Measurements from ENCODE around the gene KIF1C. TPM values are rescaled to one million over a fixed set of nuclear protein-coding genes. Genes with fewer than 3 reads are reported as not detected.

Gene KIF1C
- total and polyA plus RNA-seq, 9 of the 15 experiments (the other 6 are each of a cell fraction or from before 2014, with no cell fraction given): 0.38 to 68.4 (median 25.1) TPM

DNA sequence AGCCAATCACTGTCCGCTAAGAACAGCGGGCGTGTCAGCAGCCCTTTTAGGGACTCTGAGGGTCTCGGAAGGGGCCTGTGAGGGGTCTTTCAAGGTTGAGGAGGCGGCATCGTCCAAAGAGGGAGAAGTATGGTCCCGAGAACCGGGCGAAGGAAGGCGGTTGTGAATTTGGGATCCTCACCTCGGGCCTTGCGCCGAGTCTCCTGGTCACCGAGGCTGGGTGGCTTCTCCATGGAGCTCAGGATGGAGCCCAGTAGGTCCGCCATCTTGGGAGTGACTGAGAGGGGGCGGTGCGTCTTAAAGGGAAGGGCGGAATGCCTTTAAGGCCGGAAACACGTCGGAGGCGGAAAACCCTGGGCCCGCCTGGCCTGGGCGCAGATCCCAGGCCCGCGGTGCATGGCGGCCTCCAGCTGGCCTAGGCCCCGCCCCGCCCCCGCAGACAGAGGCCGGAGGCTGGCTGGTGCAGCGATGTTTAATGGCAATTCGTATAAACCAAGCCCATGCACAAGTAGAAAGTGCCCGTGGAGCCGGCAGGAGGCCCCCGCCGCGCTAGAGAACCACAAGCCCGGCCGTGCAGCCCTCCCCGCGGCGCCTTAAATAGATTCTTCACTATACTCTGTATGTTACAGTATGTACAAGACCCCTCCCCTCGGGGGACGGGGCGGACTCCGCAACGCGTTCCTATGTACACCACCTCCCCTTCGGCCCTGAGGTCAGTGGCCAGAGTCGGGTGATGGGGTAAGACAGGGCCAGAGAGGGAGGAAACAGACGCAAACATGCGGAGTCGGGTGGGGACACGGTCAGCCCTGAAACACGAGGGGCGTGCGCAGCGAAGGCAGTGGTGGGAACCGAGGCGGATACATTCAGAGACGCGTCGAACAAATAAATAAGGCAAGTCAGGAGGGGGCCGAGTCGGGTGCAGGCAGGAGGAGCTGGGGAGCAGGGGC, 29.9 kb upstream of the KIF1C start, which contains the start of gene SPAG7 (continued):
- no peak; the same call in 1 of the 2 replicates for TF ChIP-seq ZNF740 (CRISPR knock-in tag; IDR thresholded peaks at IDR 0.05)
- no peak for TF ChIP-seq ZNF740 (tag; IDR thresholded peaks at IDR 0.05)
- no peak for TF ChIP-seq ZNF449 (CRISPR knock-in tag; IDR thresholded peaks at IDR 0.05)
- no peak for TF ChIP-seq HDAC1 (IDR thresholded peaks at IDR 0.05)
- no peak for TF ChIP-seq SMARCB1 (IDR thresholded peaks at IDR 0.05; ENCODE audit: insufficient read length, low read depth)
- TF ChIP-seq ASH1L (IDR thresholded peaks at IDR 0.05; ENCODE audit: borderline replicate concordance, low read depth, partially characterized antibody): peak; percentile 21
- no peak for TF ChIP-seq ZNF232 (CRISPR knock-in tag; IDR thresholded peaks at IDR 0.05)
- 0 out of 2 replicates have a peak, but pooled peaks have one; percentile 54 for TF ChIP-seq OTX1 (CRISPR knock-in tag; IDR thresholded peaks at IDR 0.05)
- TF ChIP-seq CREB1 (IDR thresholded peaks at IDR 0.05): no peak
- peak; percentile 13; the same call in 1 of the 2 replicates for TF ChIP-seq CREB1 (CRISPR knock-in tag; IDR thresholded peaks at IDR 0.05)
- no peak for TF ChIP-seq ZNF561 (CRISPR knock-in tag; conservative IDR thresholded peaks at IDR 0.05)
- TF ChIP-seq THRA (IDR thresholded peaks at IDR 0.05): no peak
- TF ChIP-seq PKNOX1 (IDR thresholded peaks at IDR 0.05): no peak
- TF ChIP-seq TFAP4 (CRISPR knock-in tag; IDR thresholded peaks at IDR 0.05; ENCODE audit: borderline replicate concordance): peak; percentile 99
- TF ChIP-seq NFE2 (IDR thresholded peaks at IDR 0.05; ENCODE audit: low read depth): peak; percentile 33
- no peak for TF ChIP-seq MAFK (IDR thresholded peaks at IDR 0.05; ENCODE audit: low read length)
- TF ChIP-seq RHOXF2B (CRISPR knock-in tag; conservative IDR thresholded peaks at IDR 0.05): no peak
- no peak for TF ChIP-seq ELF1 (tag; IDR thresholded peaks at IDR 0.05)
- TF ChIP-seq POLR2G (IDR thresholded peaks at IDR 0.05; ENCODE audit: low read depth, low read length): peak; percentile 83
- peak; percentile 75 for TF ChIP-seq POLR2H (tag; IDR thresholded peaks at IDR 0.05; ENCODE audit: low read depth)
- TF ChIP-seq TCF7L2 (IDR thresholded peaks at IDR 0.05; ENCODE audit: low read depth, low read length): no peak

Measured in K562 (cell line).